PFSK-1 (cell line): ENCODE measurements around the gene DGKK.

Source experiments
- FOXP2 ChIP-seq: optimal IDR thresholded peaks from 2 replicates; pipeline ENCODE3; 2011; ENCODE audit warnings: borderline replicate concordance, control low read depth, inconsistent platforms; ENCODE audit not compliant: insufficient read depth; ENCODE audit errors: extremely low read length, extremely low read depth
- POLR2AphosphoS5 ChIP-seq: IDR thresholded peaks from 2 replicates; pipeline ENCODE4 v1.6.1; 2012; ENCODE audit warnings: low read depth, mild to moderate bottlenecking, control low read depth, low read length, moderate library complexity
- REST ChIP-seq, 2 experiments: IDR thresholded peaks; 2 replicates each; pipeline versions ENCODE4 v1.6.1 to v1.8.0; 2011 to 2012; ENCODE audit warnings: low read depth in 2 of 2, low read length in 2 of 2, control low read depth in 1 of 2, inconsistent platforms in 1 of 2, mild to moderate bottlenecking in 1 of 2, moderate library complexity in 1 of 2; ENCODE audit not compliant: insufficient read depth in 1 of 2
- SIN3A ChIP-seq: IDR thresholded peaks from 2 replicates; pipeline ENCODE4 v1.6.1; 2012; ENCODE audit warnings: mild to moderate bottlenecking, low read length, moderate library complexity, borderline replicate concordance; ENCODE audit not compliant: insufficient read depth
- TAF1 ChIP-seq: IDR thresholded peaks from 2 replicates; pipeline ENCODE4 v1.6.1; 2012; ENCODE audit warnings: low read length, control low read depth, borderline replicate concordance; ENCODE audit not compliant: insufficient read depth

DGKK gene

DNA sequence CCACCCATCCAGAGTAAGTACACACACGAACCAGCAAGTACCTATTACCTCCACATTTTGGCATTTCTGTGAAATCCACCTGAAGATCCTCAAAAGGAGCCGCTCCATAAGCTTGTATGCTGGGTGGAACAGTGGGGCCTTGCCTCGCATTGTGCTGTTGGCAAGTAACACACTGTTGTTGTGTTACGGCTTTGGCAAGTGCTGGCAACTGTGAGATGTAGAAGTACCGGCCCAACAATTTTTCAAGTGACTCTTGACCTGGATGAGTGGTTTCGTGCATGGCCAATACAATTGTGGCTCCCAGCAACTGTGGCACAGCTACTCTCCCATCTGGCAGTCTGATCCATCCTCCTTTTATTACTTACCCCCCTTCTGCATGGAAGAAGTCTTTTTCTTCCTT lies 137.3 kb downstream of the DGKK start:
- no peak for TF ChIP-seq FOXP2
- TF ChIP-seq SIN3A, result no peak
- TF ChIP-seq TAF1, result no peak

- TF ChIP-seq SIN3A, result no peak
- TF ChIP-seq TAF1, result no peak
- no peak for TF ChIP-seq FOXP2
- no peak for TF ChIP-seq POLR2AphosphoS5
- no peak for TF ChIP-seq REST (IDR thresholded peaks at IDR 0.05; ENCODE audit: insufficient read depth in 1 of 2, low read depth in 2 of 2, low read length in 2 of 2)
Observed at GRCh38 chrX:50327235-50327634, 143.4 kb downstream of the DGKK start.
